GM12874 (cell line): ENCODE results near the gene ITGA2.

Experiments
- CTCF ChIP-seq: IDR thresholded peaks from 2 replicates; pipeline ENCODE4 v1.5.1; 2011; ENCODE audit warnings: low read depth, mild to moderate bottlenecking, control low read depth, low read length, moderate library complexity; ENCODE audit not compliant: insufficient read depth

The ITGA2 gene

DNA sequence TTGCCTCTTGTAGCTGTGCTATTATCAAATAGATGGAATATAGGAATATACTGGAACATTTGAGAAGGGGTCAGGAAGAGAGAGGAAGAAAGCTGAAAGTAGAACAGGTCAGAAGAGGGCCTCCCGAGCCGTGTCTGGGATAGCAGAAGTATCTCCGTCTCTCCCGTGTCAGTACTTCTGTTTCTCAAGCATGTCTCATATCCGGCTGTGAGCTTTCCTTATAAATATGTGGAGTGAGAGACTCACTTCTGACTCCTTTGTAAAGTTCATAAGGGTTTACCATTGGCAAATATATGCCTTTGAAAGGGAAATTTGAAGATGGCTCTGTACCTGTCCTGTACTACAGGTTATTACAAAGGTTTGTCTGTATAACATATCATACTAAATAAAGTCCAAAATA lies 70.1 kb downstream of the ITGA2 start:
- TF ChIP-seq CTCF, result no peak

- no peak for TF ChIP-seq CTCF
Measured at GRCh38 chr5:53063176-53063575, 74.0 kb downstream of the ITGA2 start.

GRCh38 chr5:53063791-53064190 lies 74.6 kb downstream of the ITGA2 start:
- no peak for TF ChIP-seq CTCF

DNA sequence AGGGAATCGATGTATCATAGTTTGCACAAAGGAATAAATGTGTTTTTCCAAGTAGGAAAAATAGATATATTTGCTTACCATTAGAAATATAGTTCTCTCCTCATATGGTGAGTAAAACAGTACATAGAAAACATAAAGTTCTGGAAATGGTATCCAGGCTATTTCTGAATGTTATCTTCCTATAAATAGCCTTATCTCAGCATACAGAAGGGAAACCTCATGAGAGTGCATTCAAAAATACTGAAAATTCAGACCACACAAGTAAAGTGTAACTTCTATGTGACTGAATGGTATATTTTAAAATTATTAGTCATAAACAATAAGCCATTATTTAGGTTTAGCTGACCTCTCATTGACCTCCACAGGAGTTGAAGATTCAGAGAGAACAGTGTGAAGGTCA lies 76.9 kb downstream of the ITGA2 start:
- no peak for TF ChIP-seq CTCF

DNA sequence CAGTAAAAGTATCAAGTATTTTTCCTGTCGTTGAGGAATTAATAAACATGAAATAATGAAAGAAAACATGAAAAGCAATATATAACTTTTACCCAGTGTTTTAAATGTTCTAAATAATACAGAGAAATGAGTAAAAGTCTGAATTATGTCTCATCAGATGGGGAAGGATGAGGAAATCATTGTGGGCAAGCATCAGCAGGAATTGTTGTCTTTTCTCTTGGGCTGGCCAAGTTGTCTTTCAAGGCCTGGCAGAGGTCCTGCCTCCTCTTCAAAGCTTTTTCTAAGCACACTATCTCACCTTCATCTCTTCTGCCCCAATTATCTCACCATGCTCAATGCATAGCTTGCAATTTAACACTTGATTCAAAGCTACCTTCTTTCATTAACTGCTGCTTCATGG lies 78.5 kb downstream of the ITGA2 start:
- TF ChIP-seq CTCF, result no peak

DNA sequence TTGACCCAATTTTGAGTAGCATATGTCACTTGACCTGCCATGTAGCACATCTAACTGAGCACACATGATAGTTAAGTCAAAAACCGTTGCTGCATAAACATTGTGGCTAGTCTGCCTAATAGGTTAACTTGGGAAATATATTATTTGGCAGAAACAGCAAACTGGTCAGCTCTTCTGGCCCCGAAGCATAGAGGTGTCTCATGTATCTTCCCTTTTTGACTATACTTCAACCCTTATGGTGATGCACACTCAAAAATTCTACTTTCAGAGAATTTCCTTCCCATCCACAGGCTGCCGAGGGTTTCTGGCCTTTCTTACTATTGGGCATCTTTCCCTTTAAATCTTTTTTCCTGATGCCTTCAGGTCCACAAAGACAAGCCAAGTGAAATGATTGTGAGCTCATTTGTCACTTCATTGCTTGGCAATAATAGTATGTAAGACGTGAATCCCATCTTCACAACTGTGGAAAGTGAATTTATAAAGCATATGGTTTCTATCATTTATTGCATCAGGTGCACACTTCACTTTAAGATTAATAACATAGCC lies 79.2 kb downstream of the ITGA2 start:
- TF ChIP-seq CTCF, result no peak

DNA sequence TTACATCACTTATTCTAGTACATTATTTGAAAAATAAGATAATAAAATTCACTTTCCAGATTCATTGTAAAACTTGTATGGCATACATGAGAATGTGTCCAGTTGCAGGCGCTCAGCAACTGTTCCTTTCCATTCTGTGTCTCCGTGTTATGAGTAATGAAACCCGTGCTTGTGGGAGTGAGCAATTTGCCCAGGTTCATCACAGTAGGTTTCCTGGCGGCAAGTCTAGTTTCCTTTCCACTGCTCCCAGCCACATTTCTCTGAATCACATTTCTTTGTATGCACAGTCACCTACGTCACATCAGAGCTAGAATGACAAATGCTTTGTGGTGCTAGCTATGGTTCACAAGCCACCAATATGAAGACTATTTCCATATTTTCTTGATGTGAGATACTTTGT lies 80.5 kb downstream of the ITGA2 start:
- no peak for TF ChIP-seq CTCF

DNA sequence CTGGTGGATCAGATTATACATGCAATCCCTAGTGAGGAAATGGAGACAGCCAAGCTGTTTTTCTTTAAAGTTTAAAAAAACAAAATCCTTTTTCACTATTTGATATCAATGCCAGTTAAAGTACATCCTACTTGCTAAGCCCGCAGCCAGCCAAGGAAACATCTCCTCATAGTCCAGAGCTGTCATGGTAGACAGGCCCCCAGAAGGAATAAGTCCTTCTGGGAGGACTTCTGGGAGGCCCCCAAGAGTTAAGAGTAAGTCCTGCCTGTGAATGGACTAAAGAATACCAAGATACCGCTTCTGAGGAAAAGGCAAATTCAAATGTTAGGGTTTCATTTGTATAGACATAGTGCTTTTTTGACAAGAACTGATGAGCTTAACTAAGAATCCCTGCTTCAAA lies 82.1 kb downstream of the ITGA2 start:
- no peak for TF ChIP-seq CTCF
